ENCODE data around the gene TBC1D1.

The TBC1D1 gene

GRCh38 chr4:38169524-38169923 lies 278.6 kb downstream of the TBC1D1 start:
- DNase-seq (ENCODE audit: low spot score in 2 of 2): no peak
- Histone ChIP-seq H3K4me1 (no peaks in the 10 kb centered on the region), H3K9me3 (no peaks in the 10 kb centered on the region), H3K27me3 (ENCODE audit: low read depth) (peaks cover 9% of the 10 kb centered on the region), H3K4me3 (no peak overlapping the region), H3K36me3 (replicated peaks) (no peaks in the 10 kb centered on the region)
- in situ Hi-C loops (cut with MboI; ENCODE audit: low sequenced_read_pairs): no loop called here

- Histone ChIP-seq H3K4me3 (no peak overlapping the region), H3K27me3 (ENCODE audit: low read depth) (peaks cover 14% of the 10 kb centered on the region), H3K36me3 (replicated peaks) (no peaks in the 10 kb centered on the region), H3K9me3 (no peaks in the 10 kb centered on the region), H3K4me1 (no peaks in the 10 kb centered on the region)
- in situ Hi-C loops (cut with MboI; ENCODE audit: low sequenced_read_pairs): no loop called here
- no peak for DNase-seq (ENCODE audit: low spot score in 2 of 2)
Observed at GRCh38 chr4:38170338-38171169, 279.7 kb downstream of the TBC1D1 start.

GRCh38 chr4:38172078-38172477 lies 281.2 kb downstream of the TBC1D1 start:
- Histone ChIP-seq H3K36me3 (replicated peaks) (no peaks in the 10 kb centered on the region), H3K4me3 (no peak overlapping the region), H3K4me1 (no peaks in the 10 kb centered on the region), H3K27me3 (ENCODE audit: low read depth) (peaks cover 14% of the 10 kb centered on the region), H3K9me3 (no peaks in the 10 kb centered on the region)
- DNase-seq (ENCODE audit: low spot score in 2 of 2): no peak
- in situ Hi-C loops (cut with MboI; ENCODE audit: low sequenced_read_pairs): no loop called here

- no peaks in the 10 kb centered on the region for H3K36me3 ChIP-seq (replicated peaks)
- DNase-seq (ENCODE audit: low spot score in 2 of 2): no peak
- in situ Hi-C loops (cut with MboI; ENCODE audit: low sequenced_read_pairs): no loop called here
- H3K4me3 ChIP-seq: no peak overlapping the region
- no peaks in the 10 kb centered on the region for H3K9me3 ChIP-seq
- H3K27me3 ChIP-seq (ENCODE audit: low read depth): peaks cover 14% of the 10 kb centered on the region
- no peaks in the 10 kb centered on the region for H3K4me1 ChIP-seq
Observed at GRCh38 chr4:38173935-38174518, 283.1 kb downstream of the TBC1D1 start.

- peaks cover 14% of the 10 kb centered on the region for H3K27me3 ChIP-seq (ENCODE audit: low read depth)
- H3K4me1 ChIP-seq: no peaks in the 10 kb centered on the region
- no peaks in the 10 kb centered on the region for H3K36me3 ChIP-seq (replicated peaks)
- no peak for DNase-seq (ENCODE audit: low spot score in 2 of 2)
- H3K9me3 ChIP-seq: no peaks in the 10 kb centered on the region
- no peak overlapping the region for H3K4me3 ChIP-seq
- in situ Hi-C loops (cut with MboI; ENCODE audit: low sequenced_read_pairs): no loop called here
Observed at GRCh38 chr4:38174801-38175200, 283.9 kb downstream of the TBC1D1 start.

GRCh38 chr4:38176165-38176564 lies 285.3 kb downstream of the TBC1D1 start:
- no peaks in the 10 kb centered on the region for H3K9me3 ChIP-seq
- no peaks in the 10 kb centered on the region for H3K36me3 ChIP-seq (replicated peaks)
- H3K27me3 ChIP-seq (ENCODE audit: low read depth): peaks cover 14% of the 10 kb centered on the region
- in situ Hi-C loops (cut with MboI; ENCODE audit: low sequenced_read_pairs): no loop called here
- no peaks in the 10 kb centered on the region for H3K4me1 ChIP-seq
- no peak overlapping the region for H3K4me3 ChIP-seq
- DNase-seq (ENCODE audit: low spot score in 2 of 2): no peak

- DNase-seq (ENCODE audit: low spot score in 2 of 2): no peak
- no peaks in the 10 kb centered on the region for H3K4me1 ChIP-seq
- no peaks in the 10 kb centered on the region for H3K36me3 ChIP-seq (replicated peaks)
- H3K4me3 ChIP-seq: no peak overlapping the region
- H3K9me3 ChIP-seq: no peaks in the 10 kb centered on the region
- in situ Hi-C loops (cut with MboI; ENCODE audit: low sequenced_read_pairs): no loop called here
- H3K27me3 ChIP-seq (ENCODE audit: low read depth): peaks cover 14% of the 10 kb centered on the region
Observed at GRCh38 chr4:38177035-38177546, 286.2 kb downstream of the TBC1D1 start.

- H3K27me3 ChIP-seq (ENCODE audit: low read depth): peaks cover 14% of the 10 kb centered on the region
- in situ Hi-C loops (cut with MboI; ENCODE audit: low sequenced_read_pairs): no loop called here
- H3K4me3 ChIP-seq: no peak overlapping the region
- DNase-seq (ENCODE audit: low spot score in 2 of 2): no peak
- no peaks in the 10 kb centered on the region for H3K9me3 ChIP-seq
- no peaks in the 10 kb centered on the region for H3K36me3 ChIP-seq (replicated peaks)
- H3K4me1 ChIP-seq: no peaks in the 10 kb centered on the region
Observed at GRCh38 chr4:38177641-38178391, 286.9 kb downstream of the TBC1D1 start.

GRCh38 chr4:38178392-38178995 lies 287.6 kb downstream of the TBC1D1 start:
- Histone ChIP-seq H3K27me3 (ENCODE audit: low read depth) (peaks cover 14% of the 10 kb centered on the region), H3K36me3 (replicated peaks) (no peaks in the 10 kb centered on the region), H3K4me3 (no peak overlapping the region), H3K4me1 (no peaks in the 10 kb centered on the region), H3K9me3 (no peaks in the 10 kb centered on the region)
- in situ Hi-C loops (cut with MboI; ENCODE audit: low sequenced_read_pairs): no loop called here
- no peak for DNase-seq (ENCODE audit: low spot score in 2 of 2)

GRCh38 chr4:38179690-38180377 lies 288.9 kb downstream of the TBC1D1 start:
- in situ Hi-C loops (cut with MboI; ENCODE audit: low sequenced_read_pairs): loop anchor here (5.0 kb wide), 1 partner anchor 552 kb away; no protein-coding TSS in a partner anchor
- Histone ChIP-seq H3K4me1 (no peaks in the 10 kb centered on the region), H3K4me3 (no peak overlapping the region), H3K36me3 (replicated peaks) (no peaks in the 10 kb centered on the region), H3K9me3 (no peaks in the 10 kb centered on the region), H3K27me3 (ENCODE audit: low read depth) (peaks cover 4% of the 10 kb centered on the region; the same call in 1 of the 2 replicates)
- DNase-seq (ENCODE audit: low spot score in 2 of 2): peak; percentile 50 to 72

GRCh38 chr4:38180456-38180855 lies 289.6 kb downstream of the TBC1D1 start:
- H3K27me3 ChIP-seq (ENCODE audit: low read depth): peaks cover 2% of the 10 kb centered on the region; the same call in 1 of the 2 replicates
- H3K4me3 ChIP-seq: no peak overlapping the region
- H3K36me3 ChIP-seq (replicated peaks): no peaks in the 10 kb centered on the region
- H3K4me1 ChIP-seq: no peaks in the 10 kb centered on the region
- no peaks in the 10 kb centered on the region for H3K9me3 ChIP-seq
- in situ Hi-C loops (cut with MboI; ENCODE audit: low sequenced_read_pairs): loop anchor here (5.0 kb wide), 1 partner anchor 552 kb away; no protein-coding TSS in a partner anchor
- no peak for DNase-seq (ENCODE audit: low spot score in 2 of 2)

GRCh38 chr4:38181286-38181685 lies 290.4 kb downstream of the TBC1D1 start:
- Histone ChIP-seq H3K4me1 (no peaks in the 10 kb centered on the region), H3K4me3 (no peak overlapping the region), H3K9me3 (no peaks in the 10 kb centered on the region), H3K27me3 (ENCODE audit: low read depth) (0 out of 2 replicates have a peak, but pooled peaks cover 2% of the 10 kb centered on the region), H3K36me3 (replicated peaks) (no peaks in the 10 kb centered on the region)
- in situ Hi-C loops (cut with MboI; ENCODE audit: low sequenced_read_pairs): loop anchor here (5.0 kb wide), 1 partner anchor 551 kb away; no protein-coding TSS in a partner anchor
- no peak for DNase-seq (ENCODE audit: low spot score in 2 of 2)

Data from HAP-1 (cell line).